ENCODE results near the gene KIRREL3.
A peak's percentile ranks its signal among the peaks of the same experiment; 100 is the strongest.

KIRREL3 gene

GRCh38 chr11:127000291-127000968 lies at the start of gene KIRREL3:
Gene KIRREL3, minus strand, starts transcription at chr11:127000770.
- peak; percentile 67 for DNase-seq (ENCODE audit: low spot score)

GRCh38 chr11:127050186-127050585 lies 49.6 kb upstream of the KIRREL3 start:
- no peak for DNase-seq (ENCODE audit: low spot score)

- DNase-seq (ENCODE audit: low spot score): no peak
Observed at GRCh38 chr11:127049486-127049885, 48.9 kb upstream of the KIRREL3 start.

GRCh38 chr11:127044535-127044934 lies 44.0 kb upstream of the KIRREL3 start:
- no peak for DNase-seq (ENCODE audit: low spot score)

- DNase-seq (ENCODE audit: low spot score): no peak
Observed at GRCh38 chr11:127042445-127042844, 41.9 kb upstream of the KIRREL3 start.

- DNase-seq (ENCODE audit: low spot score): no peak
Observed at GRCh38 chr11:127039591-127039990, 39.0 kb upstream of the KIRREL3 start.

- no peak for DNase-seq (ENCODE audit: low spot score)
Observed at GRCh38 chr11:127037596-127037995, 37.0 kb upstream of the KIRREL3 start.

- DNase-seq (ENCODE audit: low spot score): no peak
Observed at GRCh38 chr11:127037001-127037400, 36.4 kb upstream of the KIRREL3 start.

GRCh38 chr11:127035824-127036223 lies 35.3 kb upstream of the KIRREL3 start:
- DNase-seq (ENCODE audit: low spot score): no peak

GRCh38 chr11:127034973-127035372 lies 34.4 kb upstream of the KIRREL3 start:
- no peak for DNase-seq (ENCODE audit: low spot score)

- DNase-seq (ENCODE audit: low spot score): no peak
Observed at GRCh38 chr11:127028648-127029047, 28.1 kb upstream of the KIRREL3 start.

- DNase-seq (ENCODE audit: low spot score): no peak
Observed at GRCh38 chr11:127027789-127028188, 27.2 kb upstream of the KIRREL3 start.

- no peak for DNase-seq (ENCODE audit: low spot score)
Observed at GRCh38 chr11:127027000-127027399, 26.4 kb upstream of the KIRREL3 start.

GRCh38 chr11:127023991-127024390 lies 23.4 kb upstream of the KIRREL3 start:
- no peak for DNase-seq (ENCODE audit: low spot score)

- no peak for DNase-seq (ENCODE audit: low spot score)
Observed at GRCh38 chr11:127018683-127019279, 18.2 kb upstream of the KIRREL3 start.

GRCh38 chr11:127017482-127017881 lies 16.9 kb upstream of the KIRREL3 start:
- DNase-seq (ENCODE audit: low spot score): no peak

- no peak for DNase-seq (ENCODE audit: low spot score)
Observed at GRCh38 chr11:127013550-127013949, 13.0 kb upstream of the KIRREL3 start.

GRCh38 chr11:127006311-127006710 lies 5.7 kb upstream of the KIRREL3 start:
- no peak for DNase-seq (ENCODE audit: low spot score)

- DNase-seq (ENCODE audit: low spot score): no peak
Observed at GRCh38 chr11:127003260-127003981, 2.9 kb upstream of the KIRREL3 start.

GRCh38 chr11:127002669-127003259 lies 2.2 kb upstream of the KIRREL3 start:
- no peak for DNase-seq (ENCODE audit: low spot score)

- no peak for DNase-seq (ENCODE audit: low spot score)
Observed at GRCh38 chr11:127000981-127001380, 411 bp upstream of the KIRREL3 start.

GRCh38 chr11:126999366-126999765 lies 1.2 kb downstream of the KIRREL3 start:
- DNase-seq (ENCODE audit: low spot score): no peak

- no peak for DNase-seq (ENCODE audit: low spot score)
Observed at GRCh38 chr11:126997641-126998040, 2.9 kb downstream of the KIRREL3 start.
